H9 (cell line): Measurements from ENCODE around the gene TAS2R40. TPM values are rescaled to one million over a fixed set of nuclear protein-coding genes. Genes with fewer than 3 reads are reported as not detected.

Experiments
- DNase-seq: peaks from one replicate; pipeline ENCODE4 v3.0.0-alpha.2; 2017
- H2AFZ ChIP-seq: one replicate; pipeline ENCODE4 v1.6.1; 2013; ENCODE audit warnings: mild to moderate bottlenecking, low read length, control low read depth, moderate library complexity
- H2AK5ac ChIP-seq: 2 replicates; pipeline ENCODE4 v1.6.1; 2013; ENCODE audit warnings: low read length, control low read depth, mixed read lengths; ENCODE audit not compliant: insufficient read length
- H2BK120ac ChIP-seq: one replicate; pipeline ENCODE4 v1.6.1; 2013; ENCODE audit warnings: low read depth, mild to moderate bottlenecking, low read length, control low read depth, inconsistent platforms; ENCODE audit not compliant: poor library complexity, severe bottlenecking
- H2BK12ac ChIP-seq: 2 replicates; pipeline ENCODE4 v1.6.1; 2013; ENCODE audit warnings: low read length, control low read depth, mixed read lengths, low read depth; ENCODE audit not compliant: insufficient read length
- H2BK15ac ChIP-seq: 2 replicates; pipeline ENCODE4 v1.6.1; 2013; ENCODE audit warnings: low read depth, low read length, control low read depth
- H2BK20ac ChIP-seq: one replicate; pipeline ENCODE4 v1.6.1; 2013; ENCODE audit warnings: low read depth, mild to moderate bottlenecking, low read length, control low read depth, inconsistent platforms; ENCODE audit not compliant: poor library complexity, severe bottlenecking
- H2BK5ac ChIP-seq: 2 replicates; pipeline ENCODE4 v1.6.1; 2013; ENCODE audit warnings: low read length, control low read depth, mixed read lengths; ENCODE audit not compliant: insufficient read length
- H3K14ac ChIP-seq: 2 replicates; pipeline ENCODE4 v1.6.1; 2013; ENCODE audit warnings: low read length, control low read depth; ENCODE audit not compliant: insufficient read depth
- H3K18ac ChIP-seq: 2 replicates; pipeline ENCODE4 v1.6.1; 2013; ENCODE audit warnings: low read depth, mild to moderate bottlenecking, mixed read lengths, low read length, control low read depth; ENCODE audit not compliant: insufficient read length
- H3K23ac ChIP-seq: 2 replicates; pipeline ENCODE4 v1.6.1; 2013; ENCODE audit warnings: low read length, control low read depth, mixed read lengths, low read depth; ENCODE audit not compliant: insufficient read length
- H3K23me2 ChIP-seq: 2 replicates; pipeline ENCODE4 v1.6.1; 2013; ENCODE audit warnings: low read depth, mild to moderate bottlenecking, mixed read lengths, low read length, control low read depth; ENCODE audit not compliant: insufficient read length, poor library complexity, severe bottlenecking
- H3K27ac ChIP-seq: 2 replicates; pipeline ENCODE4 v1.5.1; 2013; ENCODE audit warnings: low read length, control low read depth, mixed read lengths, low read depth; ENCODE audit not compliant: insufficient read length
- H3K27me3 ChIP-seq: 2 replicates; pipeline ENCODE4 v1.6.1; 2013; ENCODE audit warnings: low read length, control low read depth, inconsistent platforms; ENCODE audit not compliant: insufficient read depth
- H3K4ac ChIP-seq: 2 replicates; pipeline ENCODE4 v1.6.1; 2013; ENCODE audit warnings: low read depth, mild to moderate bottlenecking, control low read depth, inconsistent platforms, low read length, moderate library complexity
- H3K4me1 ChIP-seq: 2 replicates; pipeline ENCODE4 v1.6.1; 2013; ENCODE audit warnings: low read length, control low read depth, inconsistent platforms; ENCODE audit not compliant: insufficient read depth
- H3K4me2 ChIP-seq: 2 replicates; pipeline ENCODE4 v1.6.1; 2013; ENCODE audit warnings: low read length, control low read depth, mixed read lengths; ENCODE audit not compliant: insufficient read length, insufficient read depth
- H3K56ac ChIP-seq: 2 replicates; pipeline ENCODE4 v1.6.1; 2013; ENCODE audit warnings: low read depth, mild to moderate bottlenecking, mixed read lengths, low read length, control low read depth; ENCODE audit not compliant: insufficient read length
- H3K79me1 ChIP-seq: 2 replicates; pipeline ENCODE4 v1.6.1; 2013; ENCODE audit warnings: low read depth, mild to moderate bottlenecking, moderate library complexity, low read length, control low read depth, inconsistent platforms; ENCODE audit not compliant: insufficient read depth, poor library complexity, severe bottlenecking
- H3K79me2 ChIP-seq: 2 replicates; pipeline ENCODE4 v1.6.1; 2013; ENCODE audit warnings: low read length, control low read depth, inconsistent platforms; ENCODE audit not compliant: insufficient read depth
- H3K9ac ChIP-seq: 2 replicates; pipeline ENCODE4 v1.6.1; 2013; ENCODE audit warnings: low read length, control low read depth, mixed read lengths; ENCODE audit not compliant: insufficient read length; ENCODE audit errors: extremely low read depth
- H3K9me3 ChIP-seq: one replicate; pipeline ENCODE4 v1.6.1; 2013; ENCODE audit warnings: low read depth, low read length, inconsistent platforms; ENCODE audit not compliant: control insufficient read depth
- H3T11ph ChIP-seq: one replicate; pipeline ENCODE4 v1.6.1; 2013; ENCODE audit warnings: mild to moderate bottlenecking, low read length, control low read depth, inconsistent platforms
- H4K20me1 ChIP-seq: one replicate; pipeline ENCODE4 v1.6.1; 2013; ENCODE audit not compliant: control insufficient read depth, insufficient read length, insufficient read depth
- H4K5ac ChIP-seq: 2 replicates; pipeline ENCODE4 v1.6.1; 2013; ENCODE audit warnings: low read depth, mild to moderate bottlenecking, mixed read lengths, low read length, control low read depth; ENCODE audit not compliant: insufficient read length
- H4K8ac ChIP-seq: replicated peaks from 2 replicates; pipeline ENCODE4 v1.6.1; 2013; ENCODE audit warnings: low read length, control low read depth, mixed read lengths, low read depth; ENCODE audit not compliant: insufficient read length
- H4K91ac ChIP-seq: 2 replicates; pipeline ENCODE4 v1.6.1; 2013; ENCODE audit warnings: low read depth, mild to moderate bottlenecking, moderate library complexity, mixed read lengths, low read length, control low read depth; ENCODE audit not compliant: insufficient read length
- H3K27ac Mint-ChIP-seq, 3 experiments: 2 replicates in 2 of 3; 3 replicates in 1 of 3; pipeline ENCODE4 v1.8.0; 2020 to 2021; ENCODE audit warnings: mixed read lengths in 3 of 3, mild to moderate bottlenecking in 1 of 3, moderate library complexity in 1 of 3
- H3K27me3 Mint-ChIP-seq: 2 replicates; pipeline ENCODE4 v1.8.0; 2021; ENCODE audit warnings: low read depth, mild to moderate bottlenecking, moderate library complexity, mixed read lengths
- H3K36me3 Mint-ChIP-seq, 3 experiments: 2 replicates in 2 of 3; 3 replicates in 1 of 3; pipeline ENCODE4 v1.8.0; 2020 to 2021; ENCODE audit warnings: low read depth in 3 of 3, mixed read lengths in 3 of 3; ENCODE audit not compliant: insufficient read depth in 1 of 3
- H3K4me1 Mint-ChIP-seq, 2 experiments: 2 replicates each; pipeline ENCODE4 v1.8.0; 2020; ENCODE audit warnings: mixed read lengths in 2 of 2
- H3K4me3 Mint-ChIP-seq, 2 experiments: 2 replicates in 1 of 2; 3 replicates in 1 of 2; pipeline ENCODE4 v1.8.0; 2020 to 2021; ENCODE audit warnings: mild to moderate bottlenecking in 2 of 2, mixed read lengths in 2 of 2, moderate library complexity in 1 of 2
- H3K9me3 Mint-ChIP-seq, 2 experiments: 2 replicates in 1 of 2; 3 replicates in 1 of 2; pipeline ENCODE4 v1.8.0; 2020; ENCODE audit warnings: mild to moderate bottlenecking in 2 of 2, mixed read lengths in 2 of 2, moderate library complexity in 1 of 2
- CTCF ChIP-seq: fragments of 200-600 bp; sonication (generic); conservative IDR thresholded peaks from 3 replicates; pipeline ENCODE4 v1.8.0; 2021; ENCODE audit warnings: antibody characterized with exemption, mild to moderate bottlenecking
- WGBS: extraction: QIAGEN DNeasy Blood & Tissue Kit; methylation state at CpG from one replicate; pipeline ENCODE4 v1.1.7; 2013; ENCODE audit warnings: missing lambda C conversion rate, low lambda C conversion rate, mixed read lengths; ENCODE audit not compliant: insufficient read length; ENCODE audit errors: extremely low coverage; 5-methylcytosine and 5-hydroxymethylcytosine counted together
- total RNA-seq: library from RNA; stranded (reverse); gene quantifications from 2 replicates; pipeline ENCODE4 v1.2.1, GENCODE V29; 2021

The TAS2R40 gene
- total RNA-seq, 1 experiment from 2014 or later, result not detected

DNA sequence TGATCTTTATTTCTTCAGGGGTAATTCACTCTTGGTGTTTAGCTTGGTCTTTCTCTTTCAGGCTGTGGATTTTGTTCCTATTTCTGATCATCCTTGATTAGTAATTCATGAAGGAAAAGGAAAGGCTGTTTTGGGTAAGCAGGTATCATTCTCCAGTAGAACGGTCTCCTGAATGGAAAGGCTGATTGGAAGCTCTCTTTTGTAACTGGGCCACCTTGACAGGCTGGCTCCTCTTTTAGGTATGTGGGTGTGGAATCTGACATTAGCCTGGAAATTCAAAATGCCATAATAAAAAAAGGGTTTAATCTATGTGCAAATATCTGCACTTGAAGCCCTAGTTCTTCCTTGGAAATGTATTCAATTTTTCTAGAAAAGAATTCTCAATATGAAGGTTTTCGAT lies 19.7 kb upstream of the TAS2R40 start:
- H2BK15ac ChIP-seq, result no peak overlapping the region
- no peak for TF ChIP-seq CTCF
- H3K23ac ChIP-seq, result no peak overlapping the region
- no peak overlapping the region for H3K4ac ChIP-seq
- no peak overlapping the region for H2AFZ ChIP-seq
- H4K91ac ChIP-seq, result no peak overlapping the region
- Mint-ChIP-seq H3K9me3 (peaks cover 0 to 3% of the 10 kb centered on the region in 2 experiments; a peak in 2 of 5 replicates), H3K27ac (no peak overlapping the region), H3K27me3 (no peaks in the 10 kb centered on the region; the same call in 1 of the 2 replicates), H3K36me3 (no peaks in the 10 kb centered on the region), H3K4me3 (no peak overlapping the region), H3K4me1 (peaks cover 3 to 8% of the 10 kb centered on the region in 2 experiments; a peak in 3 of 4 replicates)
- no peaks in the 10 kb centered on the region for H3K9me3 ChIP-seq
- H4K20me1 ChIP-seq, result no peaks in the 10 kb centered on the region
- H3K56ac ChIP-seq, result no peak overlapping the region
- H3K27ac ChIP-seq, result no peak overlapping the region
- H4K8ac ChIP-seq, result no peak overlapping the region
- H4K5ac ChIP-seq, result no peak overlapping the region
- WGBS, result no CpG with 5 or more reads among the region's 2 CpGs
- H3T11ph ChIP-seq, result no peak overlapping the region
- no peak overlapping the region for H2AK5ac ChIP-seq
- no peak overlapping the region for H3K9ac ChIP-seq
- H2BK5ac ChIP-seq, result no peak overlapping the region
- H3K18ac ChIP-seq, result no peak overlapping the region
- no peak overlapping the region for H3K4me2 ChIP-seq
- H3K79me1 ChIP-seq, result no peaks in the 10 kb centered on the region
- no peak overlapping the region for H2BK20ac ChIP-seq
- H3K27me3 ChIP-seq, result no peaks in the 10 kb centered on the region
- no peak overlapping the region for H2BK12ac ChIP-seq
- H3K23me2 ChIP-seq, result no peaks in the 10 kb centered on the region
- H2BK120ac ChIP-seq, result no peak overlapping the region
- H3K79me2 ChIP-seq, result no peaks in the 10 kb centered on the region
- no peak overlapping the region for H3K14ac ChIP-seq
- DNase-seq, result no peak
- H3K4me1 ChIP-seq, result no peaks in the 10 kb centered on the region
